Mesendoderm (in vitro differentiated cells): ENCODE data around the gene NTRK3.

Source experiments
- DNase-seq: peaks from one replicate; pipeline ENCODE4 v3.0.0; 2013
- H2AK5ac ChIP-seq: 2 replicates; pipeline ENCODE4 v1.6.1; 2013; ENCODE audit warnings: low read length, inconsistent platforms
- H2BK120ac ChIP-seq: 2 replicates; pipeline ENCODE4 v1.6.1; 2013; ENCODE audit warnings: low read depth, mild to moderate bottlenecking, low read length, moderate library complexity, mixed read lengths
- H2BK15ac ChIP-seq: replicated peaks from 2 replicates; pipeline ENCODE4 v1.6.1; 2013; ENCODE audit warnings: low read depth, mild to moderate bottlenecking, moderate library complexity
- H2BK5ac ChIP-seq: 2 replicates; pipeline ENCODE4 v1.6.1; 2013; ENCODE audit warnings: low read length, inconsistent platforms
- H3K18ac ChIP-seq: 2 replicates; pipeline ENCODE4 v1.6.1; 2013; ENCODE audit warnings: mild to moderate bottlenecking, low read length, mixed read lengths
- H3K23ac ChIP-seq: one replicate; pipeline ENCODE4 v1.6.1; 2013; ENCODE audit warnings: low read length
- H3K27ac ChIP-seq: 2 replicates; pipeline ENCODE4 v1.5.1; 2013; ENCODE audit warnings: low read depth, mild to moderate bottlenecking, inconsistent platforms, low read length, moderate library complexity
- H3K27me3 ChIP-seq: 2 replicates; pipeline ENCODE4 v1.6.1; 2013; ENCODE audit warnings: low read length, control low read depth, mild to moderate bottlenecking, inconsistent platforms; ENCODE audit not compliant: insufficient read depth, poor library complexity
- H3K36me3 ChIP-seq: 2 replicates; pipeline ENCODE4 v1.6.1; 2013; ENCODE audit warnings: low read length, inconsistent platforms; ENCODE audit not compliant: control insufficient read depth, insufficient read depth
- H3K4ac ChIP-seq: one replicate; pipeline ENCODE4 v1.6.1; 2013; ENCODE audit warnings: low read depth, mild to moderate bottlenecking, low read length, moderate library complexity
- H3K4me1 ChIP-seq: 2 replicates; pipeline ENCODE4 v1.6.1; 2013; ENCODE audit warnings: low read depth, low read length, inconsistent platforms; ENCODE audit not compliant: control insufficient read depth
- H3K4me2 ChIP-seq: 2 replicates; pipeline ENCODE4 v1.6.1; 2013; ENCODE audit warnings: low read length
- H3K4me3 ChIP-seq: 2 replicates; pipeline ENCODE4 v1.5.1; 2013; ENCODE audit warnings: mild to moderate bottlenecking, low read length
- H3K56ac ChIP-seq: one replicate; pipeline ENCODE4 v1.6.1; 2013; ENCODE audit warnings: low read length
- H3K79me1 ChIP-seq: 2 replicates; pipeline ENCODE4 v1.6.1; 2013; ENCODE audit warnings: low read length, inconsistent platforms
- H3K79me2 ChIP-seq: 2 replicates; pipeline ENCODE4 v1.6.1; 2013; ENCODE audit warnings: mild to moderate bottlenecking, low read length; ENCODE audit not compliant: control insufficient read depth, insufficient read depth
- H3K9ac ChIP-seq: 2 replicates; pipeline ENCODE4 v1.6.1; 2013; ENCODE audit warnings: low read length, inconsistent platforms
- H4K5ac ChIP-seq: one replicate; pipeline ENCODE4 v1.6.1; 2013; ENCODE audit warnings: low read length
- H4K8ac ChIP-seq: one replicate; pipeline ENCODE4 v1.6.1; 2013; ENCODE audit warnings: low read depth, mild to moderate bottlenecking, control low read depth, low read length, moderate library complexity
- WGBS: extraction: QIAGEN DNeasy Blood & Tissue Kit; methylation state at CpG from one replicate; pipeline ENCODE4 v1.1.7; 2013; ENCODE audit warnings: low lambda C conversion rate, missing lambda C conversion rate; ENCODE audit not compliant: insufficient coverage; ENCODE audit errors: extremely low coverage; 5-methylcytosine and 5-hydroxymethylcytosine counted together

The NTRK3 gene

GRCh38 chr15:88014454-88015160 is 241.9 kb downstream of the NTRK3 start:
- DNase-seq, result no peak
- Histone ChIP-seq H2BK15ac (no peak overlapping the region), H3K4me2 (no peak overlapping the region), H3K36me3 (no peaks in the 10 kb centered on the region), H3K4me1 (no peaks in the 10 kb centered on the region), H3K27ac (no peak overlapping the region), H3K56ac (no peak overlapping the region), H3K79me1 (no peaks in the 10 kb centered on the region), H3K4ac (no peak overlapping the region), H3K4me3 (no peak overlapping the region), H4K5ac (no peak overlapping the region), H2BK5ac (no peak overlapping the region), H3K79me2 (no peaks in the 10 kb centered on the region), H3K9ac (no peak overlapping the region), H4K8ac (no peak overlapping the region), H2BK120ac (no peak overlapping the region), H3K23ac (no peak overlapping the region), H3K18ac (no peak overlapping the region), H2AK5ac (no peak overlapping the region), H3K27me3 (no peaks in the 10 kb centered on the region)
- WGBS, result no CpG with 5 or more reads among the region's 9 CpGs

- Histone ChIP-seq H4K5ac (no peak overlapping the region), H3K4me1 (no peaks in the 10 kb centered on the region), H2BK120ac (no peak overlapping the region), H3K79me2 (no peaks in the 10 kb centered on the region), H3K23ac (no peak overlapping the region), H3K27ac (no peak overlapping the region), H3K9ac (no peak overlapping the region), H3K4me2 (no peak overlapping the region), H4K8ac (no peak overlapping the region), H2AK5ac (no peak overlapping the region), H3K56ac (no peak overlapping the region), H3K79me1 (no peaks in the 10 kb centered on the region), H3K4me3 (no peak overlapping the region), H3K4ac (no peak overlapping the region), H3K36me3 (no peaks in the 10 kb centered on the region), H2BK15ac (no peak overlapping the region), H3K27me3 (no peaks in the 10 kb centered on the region), H3K18ac (no peak overlapping the region), H2BK5ac (no peak overlapping the region)
- no peak for DNase-seq
- no CpG with 5 or more reads among the region's 8 CpGs for WGBS
Observed at GRCh38 chr15:88013111-88013510, 243.4 kb downstream of the NTRK3 start.

GRCh38 chr15:88012688-88013087 is 243.9 kb downstream of the NTRK3 start:
- Histone ChIP-seq H3K4me1 (no peaks in the 10 kb centered on the region), H3K4me3 (no peak overlapping the region), H3K79me1 (no peaks in the 10 kb centered on the region), H2BK5ac (no peak overlapping the region), H3K56ac (no peak overlapping the region), H3K4me2 (no peak overlapping the region), H2BK120ac (no peak overlapping the region), H3K27me3 (no peaks in the 10 kb centered on the region), H3K9ac (no peak overlapping the region), H3K36me3 (no peaks in the 10 kb centered on the region), H2BK15ac (no peak overlapping the region), H2AK5ac (no peak overlapping the region), H3K18ac (no peak overlapping the region), H3K4ac (no peak overlapping the region), H3K27ac (no peak overlapping the region), H3K23ac (no peak overlapping the region), H4K8ac (no peak overlapping the region), H4K5ac (no peak overlapping the region), H3K79me2 (no peaks in the 10 kb centered on the region)
- DNase-seq, result no peak
- WGBS, result no CpG with 5 or more reads among the region's 7 CpGs

GRCh38 chr15:88012233-88012632 is 244.3 kb downstream of the NTRK3 start:
- H3K79me2 ChIP-seq, result no peaks in the 10 kb centered on the region
- no peak overlapping the region for H3K18ac ChIP-seq
- no peak overlapping the region for H3K4me2 ChIP-seq
- no peaks in the 10 kb centered on the region for H3K4me1 ChIP-seq
- no peak overlapping the region for H2BK15ac ChIP-seq
- H4K8ac ChIP-seq, result no peak overlapping the region
- H3K56ac ChIP-seq, result no peak overlapping the region
- H3K23ac ChIP-seq, result no peak overlapping the region
- H2AK5ac ChIP-seq, result no peak overlapping the region
- H3K9ac ChIP-seq, result no peak overlapping the region
- H3K79me1 ChIP-seq, result no peaks in the 10 kb centered on the region
- H3K27me3 ChIP-seq, result no peaks in the 10 kb centered on the region
- H3K27ac ChIP-seq, result no peak overlapping the region
- H2BK5ac ChIP-seq, result no peak overlapping the region
- no peak overlapping the region for H2BK120ac ChIP-seq
- no peaks in the 10 kb centered on the region for H3K36me3 ChIP-seq
- H3K4me3 ChIP-seq, result no peak overlapping the region
- no peak overlapping the region for H4K5ac ChIP-seq
- no peak for DNase-seq
- no peak overlapping the region for H3K4ac ChIP-seq
- WGBS, result no CpG with 5 or more reads among the region's 4 CpGs

GRCh38 chr15:88011533-88011932 is 245.0 kb downstream of the NTRK3 start:
- Histone ChIP-seq H4K8ac (no peak overlapping the region), H3K27me3 (no peaks in the 10 kb centered on the region), H3K27ac (no peak overlapping the region), H3K4ac (no peak overlapping the region), H3K23ac (no peak overlapping the region), H3K9ac (no peak overlapping the region), H4K5ac (no peak overlapping the region), H3K18ac (no peak overlapping the region), H3K4me3 (no peak overlapping the region), H2BK5ac (no peak overlapping the region), H3K4me2 (no peak overlapping the region), H3K36me3 (no peaks in the 10 kb centered on the region), H2BK120ac (no peak overlapping the region), H3K4me1 (no peaks in the 10 kb centered on the region), H2AK5ac (no peak overlapping the region), H3K79me2 (no peaks in the 10 kb centered on the region), H3K79me1 (no peaks in the 10 kb centered on the region), H2BK15ac (no peak overlapping the region), H3K56ac (no peak overlapping the region)
- no CpG with 5 or more reads among the region's 4 CpGs for WGBS
- DNase-seq, result no peak

GRCh38 chr15:88006146-88006545 is 250.4 kb downstream of the NTRK3 start:
- H3K4me3 ChIP-seq, result no peak overlapping the region
- H3K4ac ChIP-seq, result no peak overlapping the region
- no peaks in the 10 kb centered on the region for H3K79me2 ChIP-seq
- no peaks in the 10 kb centered on the region for H3K36me3 ChIP-seq
- WGBS, result no CpG with 5 or more reads among the region's 3 CpGs
- H3K9ac ChIP-seq, result no peak overlapping the region
- no peak overlapping the region for H2BK5ac ChIP-seq
- H3K27me3 ChIP-seq, result no peaks in the 10 kb centered on the region
- no peak for DNase-seq
- H3K23ac ChIP-seq, result no peak overlapping the region
- no peak overlapping the region for H2BK15ac ChIP-seq
- H3K56ac ChIP-seq, result no peak overlapping the region
- H3K27ac ChIP-seq, result no peak overlapping the region
- no peak overlapping the region for H2BK120ac ChIP-seq
- no peaks in the 10 kb centered on the region for H3K79me1 ChIP-seq
- H4K8ac ChIP-seq, result no peak overlapping the region
- no peak overlapping the region for H2AK5ac ChIP-seq
- no peak overlapping the region for H4K5ac ChIP-seq
- no peak overlapping the region for H3K18ac ChIP-seq
- no peaks in the 10 kb centered on the region for H3K4me1 ChIP-seq
- no peak overlapping the region for H3K4me2 ChIP-seq
